WI38 (cell line): ENCODE results near the gene LAMA5.

Source experiments
- H3K4me3 ChIP-seq: 2 replicates; pipeline ENCODE4 v1.5.1; 2011; ENCODE audit warnings: low read depth, mild to moderate bottlenecking, control low read depth, low read length
- CTCF ChIP-seq: IDR thresholded peaks from 2 replicates; pipeline ENCODE4 v1.5.1; 2012; ENCODE audit warnings: low read depth, mild to moderate bottlenecking, control low read depth, low read length

LAMA5 gene

GRCh38 chr20:62386383-62387218, 19.5 kb upstream of the LAMA5 start, which contains the start of gene RPS21:
Gene RPS21, plus strand, starts transcription at chr20:62387103. Its CDS starts 236 bp downstream, at chr20:62387339.
- peak within 1 kb of the TSS; percentile 99 for H3K4me3 ChIP-seq
- TF ChIP-seq CTCF: no peak

DNA sequence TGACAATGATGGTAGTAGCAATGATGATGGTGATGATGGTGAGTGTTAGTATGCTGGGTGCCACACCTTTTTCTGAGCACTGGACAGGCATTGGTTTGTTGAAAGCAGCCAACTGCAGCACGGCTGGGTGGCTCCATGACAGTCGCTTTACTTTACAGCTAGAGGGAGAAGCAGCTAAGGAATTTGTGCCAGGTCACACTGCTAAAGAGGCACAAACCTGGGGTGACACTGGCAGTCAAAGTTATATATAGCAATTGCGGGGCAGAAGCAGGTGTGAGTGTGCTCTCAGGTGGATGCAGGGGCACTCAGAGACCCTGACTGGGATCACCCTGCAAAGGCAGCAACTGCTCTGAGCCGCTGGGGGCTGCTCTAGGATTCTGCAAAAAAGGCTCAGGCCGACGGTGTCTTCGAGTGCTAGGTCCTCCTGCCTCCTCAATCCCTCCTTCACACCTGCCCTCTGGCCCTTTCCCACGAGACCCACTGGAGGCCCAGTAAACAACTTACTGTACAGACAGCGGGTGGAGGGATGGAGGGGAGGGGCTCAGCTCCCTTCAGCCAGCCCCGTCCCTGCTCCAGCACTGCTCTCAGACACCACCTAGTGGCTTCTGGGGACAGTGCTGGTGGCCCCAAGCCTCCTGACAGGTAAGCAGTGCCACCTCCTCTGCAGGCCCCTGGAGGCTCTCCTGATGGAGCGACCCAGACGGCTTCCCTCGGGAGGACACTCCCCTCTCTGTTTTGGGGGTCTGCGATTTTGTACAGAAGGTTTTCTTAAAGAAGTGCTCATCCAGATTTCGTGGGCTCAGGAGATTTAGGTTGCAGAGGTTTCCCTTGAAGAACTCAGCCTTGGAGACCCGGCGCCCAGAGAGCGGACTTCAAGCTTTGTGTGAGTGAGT, 15.4 kb upstream of the LAMA5 start:
- no peak overlapping the region for H3K4me3 ChIP-seq
- peak; percentile 94 for TF ChIP-seq CTCF

GRCh38 chr20:62381842-62382241, 14.7 kb upstream of the LAMA5 start:
- no peak overlapping the region for H3K4me3 ChIP-seq
- no peak for TF ChIP-seq CTCF

DNA sequence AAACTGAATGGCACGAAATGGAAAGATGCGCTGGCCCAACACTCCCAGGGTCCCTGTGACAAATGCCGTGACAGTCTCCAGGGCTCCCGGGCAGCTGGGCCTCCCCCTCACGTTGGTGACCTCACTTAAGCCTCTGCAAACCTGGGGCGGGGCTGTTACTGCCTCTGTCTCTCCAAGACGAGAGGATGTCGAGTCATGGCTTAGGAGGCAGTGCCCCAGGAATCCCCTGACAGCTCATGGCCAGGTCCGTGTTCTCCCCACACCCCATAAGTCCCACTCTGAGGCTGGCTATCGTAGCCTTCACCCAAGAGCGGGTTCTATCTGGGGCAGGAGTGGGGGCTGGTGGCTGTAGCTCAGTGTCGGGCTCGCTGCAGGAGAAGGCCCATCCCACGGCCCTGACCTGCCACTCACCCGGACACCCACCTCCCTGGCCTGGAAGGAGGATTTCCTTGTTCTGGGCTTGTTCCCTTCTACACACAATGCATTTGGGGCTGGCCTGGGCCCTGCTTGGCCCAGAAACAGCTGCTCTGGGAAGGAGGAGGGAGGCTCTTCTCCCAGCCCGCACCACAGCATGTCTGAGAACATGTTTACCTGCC, 14.2 kb upstream of the LAMA5 start:
- H3K4me3 ChIP-seq: no peak overlapping the region
- TF ChIP-seq CTCF: no peak

- no peak for TF ChIP-seq CTCF
- H3K4me3 ChIP-seq: no peak overlapping the region
Observed at GRCh38 chr20:62378215-62378614, 11.1 kb upstream of the LAMA5 start.

- TF ChIP-seq CTCF: no peak
- no peak overlapping the region for H3K4me3 ChIP-seq
Observed at GRCh38 chr20:62377615-62378178, 10.6 kb upstream of the LAMA5 start.
